Transverse colon (tissue), 4 donors: Measurements from ENCODE around the gene CHSY3. TPM values are rescaled to one million over a fixed set of nuclear protein-coding genes. Genes with fewer than 3 reads are reported as not detected.
A peak's percentile ranks its signal among the peaks of the same experiment; 100 is the strongest.

Experiments used
- DNase-seq: peaks from one replicate; pipeline ENCODE4 v3.0.0-alpha.2; 2019
- H3K27ac ChIP-seq, 4 donors: fragments of 200-600 bp; sonication (generic); 2 replicates each; pipeline ENCODE4 v1.5.1; 2016 to 2018; ENCODE audit warnings: inconsistent platforms in 4 of 4
- H3K27me3 ChIP-seq: fragments of 200-600 bp; sonication (generic); 2 replicates; pipeline ENCODE4 v1.5.1; 2017; ENCODE audit warnings: inconsistent platforms
- H3K36me3 ChIP-seq, 4 donors: fragments of 200-600 bp; sonication (generic); 2 replicates each; pipeline ENCODE4 v1.5.1; 2017 to 2019; ENCODE audit warnings: inconsistent platforms in 4 of 4
- H3K4me1 ChIP-seq, 4 donors: fragments of 200-600 bp; sonication (generic); 2 replicates each; pipeline ENCODE4 v1.5.1; 2017 to 2020; ENCODE audit warnings: inconsistent platforms in 4 of 4
- H3K4me3 ChIP-seq, 4 donors: fragments of 200-600 bp; sonication (generic); 1 replicate in 1 of 4; 2 replicates in 3 of 4; pipeline versions ENCODE4 v1.5.1 to v1.6.1; 2017 to 2019; ENCODE audit warnings: inconsistent platforms in 4 of 4
- H3K9me3 ChIP-seq, 2 donors: fragments of 200-600 bp; sonication (generic); 2 replicates each; pipeline ENCODE4 v1.5.1; 2017 to 2019; ENCODE audit warnings: inconsistent platforms in 2 of 2
- EP300 ChIP-seq: sonication (generic); formaldehyde crosslinking; IDR thresholded peaks from one replicate; pipeline ENCODE4 v1.6.1; 2017; ENCODE audit warnings: antibody characterized with exemption, low read depth
- POLR2A ChIP-seq: fragments of 450-650 bp; IDR thresholded peaks from one replicate; pipeline ENCODE4 v1.6.1; 2016; ENCODE audit warnings: antibody characterized with exemption, mild to moderate bottlenecking, moderate library complexity
- POLR2AphosphoS5 ChIP-seq, 3 donors: sonication (generic); formaldehyde crosslinking; IDR thresholded peaks; one replicate each; pipeline ENCODE4 v1.6.1; 2016; ENCODE audit warnings: antibody characterized with exemption in 3 of 3
- WGBS, 2 donors: methylation state at CpG; one replicate each; pipeline ENCODE4 v1.1.5; 2018; ENCODE audit warnings: low coverage in 1 of 2; 5-methylcytosine and 5-hydroxymethylcytosine counted together
- in situ Hi-C, 4 donors: fragments of 200-750 bp; cut with MboI; loops; one replicate each; pipeline versions ENCODE4 v1.15.0 to v1.15.1; 2017; ENCODE audit warnings: low sequenced_read_pairs in 3 of 4, low pct_ligation_motif_present in 1 of 4, low pct_unique_long_range_greater_than_20kb in 1 of 4
- intact Hi-C: fragments of 100-400 bp; cut with DNase I; formaldehyde crosslinking; loops from one replicate; pipeline ENCODE4 v1.15.1; 2023; ENCODE audit warnings: low total_unique reads
- total RNA-seq, 4 donors: library from RNA; depleted of rRNA; stranded (reverse); fragments of >200 nt; gene quantifications; one replicate each; pipeline ENCODE4 v1.1.0, GENCODE V29; 2016
- TF ChIP-seq, protein P1 (sequence below), 5 experiments: fragments of 200-600 bp in 3 of 5; fragments of 450-650 bp in 2 of 5; sonication (generic) in 3 of 5; IDR thresholded peaks; 1 replicate in 2 of 5; 2 replicates in 3 of 5; pipeline ENCODE4 v1.5.1; 2016 to 2017; ENCODE audit warnings: antibody characterized with exemption in 5 of 5, inconsistent platforms in 3 of 5, mild to moderate bottlenecking in 2 of 5, moderate library complexity in 1 of 5

CHSY3 gene
- total RNA-seq, 4 donors from 2014 or later: 0.27 to 0.79 (median 0.49) TPM

- Histone ChIP-seq H3K4me3 (no peak overlapping the region), H3K27me3 (no peaks in the 10 kb centered on the region), H3K36me3 (no peaks in the 10 kb centered on the region), H3K27ac (no peak overlapping the region), H3K9me3 (no peaks in the 10 kb centered on the region), H3K4me1 (peaks cover 0 to 12% (median 0%) of the 10 kb centered on the region in 4 donors)
- no peak for DNase-seq
- intact Hi-C loops: no loop called here
- TF ChIP-seq, protein P1, sequence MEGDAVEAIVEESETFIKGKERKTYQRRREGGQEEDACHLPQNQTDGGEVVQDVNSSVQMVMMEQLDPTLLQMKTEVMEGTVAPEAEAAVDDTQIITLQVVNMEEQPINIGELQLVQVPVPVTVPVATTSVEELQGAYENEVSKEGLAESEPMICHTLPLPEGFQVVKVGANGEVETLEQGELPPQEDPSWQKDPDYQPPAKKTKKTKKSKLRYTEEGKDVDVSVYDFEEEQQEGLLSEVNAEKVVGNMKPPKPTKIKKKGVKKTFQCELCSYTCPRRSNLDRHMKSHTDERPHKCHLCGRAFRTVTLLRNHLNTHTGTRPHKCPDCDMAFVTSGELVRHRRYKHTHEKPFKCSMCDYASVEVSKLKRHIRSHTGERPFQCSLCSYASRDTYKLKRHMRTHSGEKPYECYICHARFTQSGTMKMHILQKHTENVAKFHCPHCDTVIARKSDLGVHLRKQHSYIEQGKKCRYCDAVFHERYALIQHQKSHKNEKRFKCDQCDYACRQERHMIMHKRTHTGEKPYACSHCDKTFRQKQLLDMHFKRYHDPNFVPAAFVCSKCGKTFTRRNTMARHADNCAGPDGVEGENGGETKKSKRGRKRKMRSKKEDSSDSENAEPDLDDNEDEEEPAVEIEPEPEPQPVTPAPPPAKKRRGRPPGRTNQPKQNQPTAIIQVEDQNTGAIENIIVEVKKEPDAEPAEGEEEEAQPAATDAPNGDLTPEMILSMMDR (IDR thresholded peaks at IDR 0.05): no peak
- TF ChIP-seq POLR2AphosphoS5 (IDR thresholded peaks at IDR 0.05) (no peak), EP300 (no peak), POLR2A (no peak)
- in situ Hi-C loops: no loop called here
Observed at GRCh38 chr5:130138406-130139045, 234.3 kb downstream of the CHSY3 start.

DNA sequence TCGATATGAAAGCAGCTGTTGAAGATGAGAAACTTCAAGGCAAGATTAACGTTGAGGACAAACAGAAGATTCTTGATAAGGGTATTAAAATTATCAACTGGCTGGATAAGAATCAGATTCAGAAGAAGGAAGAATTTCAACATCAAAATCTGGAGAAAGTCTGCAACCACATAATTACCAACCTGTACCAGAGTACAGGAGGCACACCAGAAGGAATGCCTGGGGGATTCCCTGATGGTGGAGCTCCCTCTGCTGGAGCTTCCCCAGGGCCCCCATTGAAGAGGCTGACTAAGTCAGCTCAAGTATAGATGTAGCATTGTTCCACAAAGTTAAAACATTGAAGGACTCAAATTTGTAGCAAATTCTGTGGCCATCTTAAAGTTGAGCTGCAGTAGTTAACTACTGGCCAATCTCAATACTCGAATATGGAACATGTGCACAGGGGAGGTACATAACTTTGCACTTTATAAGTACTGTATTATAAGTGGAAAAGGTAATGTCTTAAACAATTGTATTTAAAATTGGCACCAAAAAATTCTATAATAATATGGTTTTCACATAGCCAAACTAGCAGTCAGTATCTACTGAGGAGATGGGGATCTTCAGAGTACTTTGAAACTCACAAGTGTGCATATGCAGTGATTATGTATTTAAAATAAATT is 237.5 kb downstream of the CHSY3 start:
- DNase-seq: peak; percentile 14
- 66 to 70% methylated on average over 2 to 3 of the region's 3 CpGs for WGBS, 2 donors

DNA sequence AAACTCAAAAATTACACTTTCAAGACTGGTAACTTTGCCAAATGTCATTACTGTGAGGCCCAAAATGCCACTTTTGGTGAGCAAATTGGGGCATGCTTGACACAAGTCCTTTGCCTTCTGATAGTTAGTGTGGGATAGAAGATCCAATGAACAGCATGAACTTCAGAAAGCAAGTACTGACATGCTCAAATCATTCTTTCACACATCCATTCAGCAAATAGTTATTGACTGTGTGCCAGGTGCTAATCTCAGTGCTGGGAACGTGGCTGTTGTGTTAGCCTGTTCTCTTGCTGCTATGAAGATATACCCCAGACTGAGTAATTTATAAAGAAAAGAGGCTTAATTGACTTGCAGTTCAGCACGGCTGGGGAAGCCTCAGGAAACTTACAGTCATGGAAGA is 247.0 kb downstream of the CHSY3 start:
- intact Hi-C loops (no loop called here), in situ Hi-C loops (no loop called here)
- WGBS, 2 donors: 42% methylated on average over 2 of the region's 2 CpGs; no CpG with 5 or more reads in 1 of the 2 donors
- no peak overlapping the region for H3K4me3 ChIP-seq
- no peaks in the 10 kb centered on the region for H3K27me3 ChIP-seq
- TF ChIP-seq, protein P1 (IDR thresholded peaks at IDR 0.05): no peak
- TF ChIP-seq EP300: no peak
- H3K27ac ChIP-seq: no peak overlapping the region
- H3K4me1 ChIP-seq: peaks cover 0 to 4% (median 0%) of the 10 kb centered on the region in 4 donors
- H3K9me3 ChIP-seq: no peaks in the 10 kb centered on the region
- H3K36me3 ChIP-seq: no peaks in the 10 kb centered on the region
- no peak for DNase-seq

More for the DNA sequence above, 237.5 kb downstream of the CHSY3 start:
- Histone ChIP-seq H3K36me3 (no peaks in the 10 kb centered on the region), H3K27ac (no peak overlapping the region), H3K9me3 (no peaks in the 10 kb centered on the region), H3K4me1 (peaks cover 0 to 5% (median 0%) of the 10 kb centered on the region in 4 donors), H3K4me3 (no peak overlapping the region), H3K27me3 (no peaks in the 10 kb centered on the region)
- intact Hi-C loops: no loop called here
- in situ Hi-C loops: no loop called here
- TF ChIP-seq, protein P1 (IDR thresholded peaks at IDR 0.05): peak in 3 of 5 experiments; percentile 22 to 32 (median 23)
- no peak for TF ChIP-seq EP300

DNA sequence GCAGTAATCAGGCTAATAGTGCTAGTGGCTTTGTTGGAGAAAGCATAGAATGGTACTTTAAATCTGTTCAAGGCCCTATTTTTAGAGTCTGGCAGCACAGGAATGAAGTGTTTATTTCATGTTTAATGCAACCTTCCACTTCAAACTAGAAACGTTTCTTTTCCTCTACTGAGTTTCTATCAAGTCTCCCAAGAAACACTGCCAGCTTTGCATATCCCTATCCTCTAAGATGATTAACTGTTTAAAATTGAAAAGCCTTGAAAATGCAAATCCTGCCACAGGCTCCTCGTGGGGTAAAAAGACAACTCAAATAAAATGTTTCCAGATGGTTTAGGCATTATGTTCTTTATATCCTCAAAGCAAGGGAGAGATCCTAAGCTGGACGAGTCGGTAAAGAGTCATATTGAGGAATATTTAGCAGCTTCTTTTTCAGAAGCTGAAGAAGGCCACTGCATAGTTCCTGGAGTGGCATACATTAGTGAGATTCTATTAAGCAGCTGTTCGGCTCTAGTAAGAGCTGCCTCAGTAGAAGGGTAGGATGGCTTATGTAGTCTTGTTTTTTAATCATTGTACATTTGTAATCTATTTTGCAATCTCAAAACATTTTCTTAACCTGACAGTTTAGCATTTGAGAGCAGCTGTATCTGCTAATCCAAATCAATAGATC is 251.2 kb downstream of the CHSY3 start:
- TF ChIP-seq POLR2A (no peak), EP300 (no peak), POLR2AphosphoS5 (IDR thresholded peaks at IDR 0.05) (no peak)
- TF ChIP-seq, protein P1 (IDR thresholded peaks at IDR 0.05): no peak
- intact Hi-C loops: no loop called here
- Histone ChIP-seq H3K9me3 (no peaks in the 10 kb centered on the region), H3K27ac (no peak overlapping the region), H3K27me3 (no peaks in the 10 kb centered on the region), H3K4me3 (no peak overlapping the region), H3K36me3 (no peaks in the 10 kb centered on the region), H3K4me1 (peaks cover 0 to 4% (median 0%) of the 10 kb centered on the region in 4 donors)
- 41 to 47% methylated on average over 5 of the region's 5 CpGs for WGBS, 2 donors
- DNase-seq: no peak
- in situ Hi-C loops: no loop called here
